Caco-2 (cell line): ENCODE results near the gene SMURF1. TPM values are rescaled to one million over a fixed set of nuclear protein-coding genes. Genes with fewer than 3 reads are reported as not detected.

ENCODE experiments used
- BruUV-seq: library from RNA; stranded (reverse); fragments of 400-500 nt; replicated peaks from 2 replicates; lab custom pipeline; 2021; lab: Mats Ljungman, UMichigan
- CTCF ChIA-PET: fragments of 300-600 bp; sonication (Branson Sonifier 250); formaldehyde crosslinking; loops from one replicate; lab custom pipeline; 2022; ENCODE audit warnings: antibody characterized with exemption; lab: Charles Lee
- POLR2A ChIA-PET: fragments of 300-600 bp; sonication (Branson Sonifier 250); formaldehyde crosslinking; loops from one replicate; lab custom pipeline; 2022; ENCODE audit warnings: antibody characterized with exemption; lab: Charles Lee
- DNase-seq, 2 experiments: peaks; one replicate each; pipeline versions ENCODE4 v3.0.0 to v3.0.0-alpha.2; 2020 to 2022
- H3K27me3 ChIP-seq: replicated peaks from 2 replicates; pipeline ENCODE4 v1.6.0; 2011; ENCODE audit warnings: low read length; ENCODE audit not compliant: control insufficient read depth, insufficient read depth
- H3K36me3 ChIP-seq: 2 replicates; pipeline ENCODE4 v1.5.1; 2011; ENCODE audit warnings: low read length; ENCODE audit not compliant: control insufficient read depth, insufficient read depth
- H3K4me1 ChIP-seq: fragments of 250-450 bp; sonication (Bioruptor Pico); 2 replicates; pipeline ENCODE4 v1.5.1; 2020; ENCODE audit warnings: mild to moderate bottlenecking
- H3K4me3 ChIP-seq: 2 replicates; pipeline ENCODE4 v1.5.1; 2011; ENCODE audit warnings: low read depth, mild to moderate bottlenecking, control low read depth, low read length
- H3K9me3 ChIP-seq: fragments of 250-450 bp; sonication (Bioruptor Pico); 2 replicates; pipeline ENCODE4 v1.5.1; 2020; ENCODE audit warnings: mild to moderate bottlenecking, moderate library complexity
- H3K27ac Mint-ChIP-seq: one replicate; pipeline ENCODE4 v1.8.0; 2022; ENCODE audit warnings: mixed read lengths; ENCODE audit not compliant: unreplicated experiment
- H3K27me3 Mint-ChIP-seq: one replicate; pipeline ENCODE4 v1.8.0; 2022; ENCODE audit warnings: mixed read lengths; ENCODE audit not compliant: insufficient read depth, unreplicated experiment
- H3K36me3 Mint-ChIP-seq: one replicate; pipeline ENCODE4 v1.8.0; 2022; ENCODE audit warnings: mild to moderate bottlenecking, mixed read lengths; ENCODE audit not compliant: insufficient read depth, unreplicated experiment
- H3K4me1 Mint-ChIP-seq: one replicate; pipeline ENCODE4 v1.8.0; 2022; ENCODE audit warnings: low read depth, mixed read lengths; ENCODE audit not compliant: unreplicated experiment
- H3K4me3 Mint-ChIP-seq: one replicate; pipeline ENCODE4 v1.8.0; 2022; ENCODE audit warnings: mild to moderate bottlenecking, moderate library complexity, mixed read lengths; ENCODE audit not compliant: unreplicated experiment
- H3K9me3 Mint-ChIP-seq: one replicate; pipeline ENCODE4 v1.8.0; 2022; ENCODE audit warnings: mixed read lengths; ENCODE audit not compliant: unreplicated experiment
- CTCF ChIP-seq, 2 experiments: fragments of 200-600 bp in 1 of 2; IDR thresholded peaks; 1 replicate in 1 of 2; 2 replicates in 1 of 2; pipeline versions ENCODE4 v1.5.1 to v1.8.0; 2011 to 2022; ENCODE audit warnings: antibody characterized with exemption in 1 of 2, control low read depth in 1 of 2, inconsistent platforms in 1 of 2, low read depth in 1 of 2, low read length in 1 of 2, mild to moderate bottlenecking in 1 of 2, moderate library complexity in 1 of 2; ENCODE audit not compliant: insufficient read depth in 1 of 2, severe bottlenecking in 1 of 2, unreplicated experiment in 1 of 2
- intact Hi-C: fragments of 100-400 bp; cut with micrococcal nuclease; formaldehyde crosslinking; loops from one replicate; pipeline ENCODE4 v1.10.0; 2022; ENCODE audit not compliant: unreplicated experiment
- total RNA-seq: library from RNA; stranded (reverse); gene quantifications from 2 replicates; pipeline ENCODE4 v1.2.3, GENCODE V29; 2022

Gene SMURF1
- total RNA-seq, 1 experiment from 2014 or later = 22.5 TPM

- peak overlapping the region; percentile 60 for H3K27ac Mint-ChIP-seq
- peaks cover 52% of the 10 kb centered on the region for H3K4me1 ChIP-seq
Observed at GRCh38 chr7:99109108-99110051, 34.5 kb downstream of the SMURF1 start.

GRCh38 chr7:99108613-99109012, 35.3 kb downstream of the SMURF1 start:
- intact Hi-C loops = no loop called here
- peaks cover 52% of the 10 kb centered on the region for H3K4me1 ChIP-seq
- H3K4me3 Mint-ChIP-seq = no peak overlapping the region

More at GRCh38 chr7:99109108-99110051, 34.5 kb downstream of the SMURF1 start:
- H3K4me3 ChIP-seq = no peak overlapping the region
- CTCF ChIA-PET = no interaction called here
- no TSS peak for BruUV-seq
- H3K36me3 ChIP-seq = no peaks in the 10 kb centered on the region
- no peak for DNase-seq
- H3K27me3 Mint-ChIP-seq = no peaks in the 10 kb centered on the region
- peaks cover 41% of the 10 kb centered on the region for H3K4me1 Mint-ChIP-seq
- H3K36me3 Mint-ChIP-seq = no peaks in the 10 kb centered on the region
- POLR2A ChIA-PET = no interaction called here
- no peaks in the 10 kb centered on the region for H3K27me3 ChIP-seq
- intact Hi-C loops = no loop called here
- H3K9me3 Mint-ChIP-seq = no peaks in the 10 kb centered on the region
- no peak overlapping the region for H3K4me3 Mint-ChIP-seq
- TF ChIP-seq CTCF (IDR thresholded peaks at IDR 0.05; ENCODE audit: insufficient read depth in 1 of 2, low read depth in 1 of 2, low read length in 1 of 2, severe bottlenecking in 1 of 2, unreplicated experiment in 1 of 2) = no peak
- no peaks in the 10 kb centered on the region for H3K9me3 ChIP-seq

GRCh38 chr7:99106821-99107241, 37.1 kb downstream of the SMURF1 start:
- no peak overlapping the region for H3K4me3 Mint-ChIP-seq
- H3K9me3 Mint-ChIP-seq = no peaks in the 10 kb centered on the region
- no TSS peak for BruUV-seq
- H3K4me3 ChIP-seq = no peak overlapping the region
- H3K27ac Mint-ChIP-seq = no peak overlapping the region
- H3K36me3 Mint-ChIP-seq = no peaks in the 10 kb centered on the region
- no peaks in the 10 kb centered on the region for H3K27me3 ChIP-seq
- intact Hi-C loops = no loop called here
- no peak for DNase-seq
- CTCF ChIA-PET = no interaction called here
- POLR2A ChIA-PET = no interaction called here
- no peaks in the 10 kb centered on the region for H3K27me3 Mint-ChIP-seq
- no peaks in the 10 kb centered on the region for H3K9me3 ChIP-seq
- H3K4me1 ChIP-seq = peaks cover 45% of the 10 kb centered on the region
- H3K4me1 Mint-ChIP-seq = peaks cover 33% of the 10 kb centered on the region
- no peak for TF ChIP-seq CTCF (IDR thresholded peaks at IDR 0.05; ENCODE audit: insufficient read depth in 1 of 2, low read depth in 1 of 2, low read length in 1 of 2, severe bottlenecking in 1 of 2, unreplicated experiment in 1 of 2)
- no peaks in the 10 kb centered on the region for H3K36me3 ChIP-seq

More at GRCh38 chr7:99108613-99109012, 35.3 kb downstream of the SMURF1 start:
- Mint-ChIP-seq H3K27me3 (no peaks in the 10 kb centered on the region), H3K36me3 (no peaks in the 10 kb centered on the region), H3K9me3 (no peaks in the 10 kb centered on the region), H3K27ac (no peak overlapping the region), H3K4me1 (peaks cover 41% of the 10 kb centered on the region)
- ChIA-PET POLR2A (no interaction called here), CTCF (no interaction called here)
- Histone ChIP-seq H3K9me3 (no peaks in the 10 kb centered on the region), H3K36me3 (no peaks in the 10 kb centered on the region), H3K27me3 (no peaks in the 10 kb centered on the region), H3K4me3 (no peak overlapping the region)
- DNase-seq = no peak
- no TSS peak for BruUV-seq
- no peak for TF ChIP-seq CTCF (IDR thresholded peaks at IDR 0.05; ENCODE audit: insufficient read depth in 1 of 2, low read depth in 1 of 2, low read length in 1 of 2, severe bottlenecking in 1 of 2, unreplicated experiment in 1 of 2)
